Kidney (tissue), 14 donors: ENCODE results near the gene TYW1B. TPM values are rescaled to one million over a fixed set of nuclear protein-coding genes. Genes with fewer than 3 reads are reported as not detected.
"Not testable (repeated sequence)": the region's sequence is repeated elsewhere in the genome, so short reads cannot be mapped to it uniquely, and the experiment has no call there.

Experiments
- DNase-seq, 5 donors: peaks; one replicate each; pipeline ENCODE4 v3.0.0-alpha.2; 2013 to 2020
- FAIRE-seq: peaks from 2 replicates; lab custom pipeline; 2012; peaks lifted over from hg19 to GRCh38; lab: Jason Lieb, UNC
- H3K27ac ChIP-seq, 2 donors: one replicate each; pipeline ENCODE4 v1.7.0; 2013; ENCODE audit warnings: low read depth in 2 of 2, low read length in 2 of 2, inconsistent platforms in 1 of 2
- H3K27me3 ChIP-seq: one replicate; pipeline ENCODE4 v1.7.1; 2013; ENCODE audit warnings: low read length, inconsistent platforms; ENCODE audit not compliant: control insufficient read depth, insufficient read depth
- H3K36me3 ChIP-seq, 3 donors: one replicate each; pipeline versions ENCODE4 v1.7.0 to v1.7.1; 2013; ENCODE audit warnings: low read length in 3 of 3, control low read depth in 1 of 3, inconsistent platforms in 1 of 3; ENCODE audit not compliant: insufficient read depth in 3 of 3, control insufficient read depth in 2 of 3
- H3K4me1 ChIP-seq, 3 donors: one replicate each; pipeline versions ENCODE4 v1.7.0 to v1.7.1; 2013; ENCODE audit warnings: low read length in 3 of 3, inconsistent platforms in 1 of 3, low read depth in 1 of 3; ENCODE audit not compliant: control insufficient read depth in 2 of 3, insufficient read depth in 2 of 3
- H3K4me3 ChIP-seq, 3 donors: one replicate each; pipeline versions ENCODE4 v1.7.0 to v1.8.1; 2013; ENCODE audit warnings: low read length in 3 of 3, control low read depth in 1 of 3, inconsistent platforms in 1 of 3
- H3K9ac ChIP-seq, 3 donors: one replicate each; pipeline versions ENCODE4 v1.7.0 to v1.7.1; 2013; ENCODE audit warnings: low read length in 3 of 3, control low read depth in 1 of 3, inconsistent platforms in 1 of 3
- H3K9me3 ChIP-seq, 3 donors: one replicate each; pipeline versions ENCODE4 v1.7.0 to v1.7.1; 2013; ENCODE audit warnings: low read length in 3 of 3, control low read depth in 1 of 3, inconsistent platforms in 1 of 3; ENCODE audit not compliant: control insufficient read depth in 2 of 3, insufficient read depth in 1 of 3
- CTCF ChIP-seq: IDR thresholded peaks from 3 replicates; pipeline ENCODE4 v1.5.1; 2012; ENCODE audit warnings: mild to moderate bottlenecking, moderate library complexity, borderline replicate concordance; ENCODE audit not compliant: insufficient read depth; ENCODE audit errors: extremely low read depth
- intact Hi-C: fragments of 100-400 bp; cut with DNase I; formaldehyde crosslinking; loops from one replicate; pipeline ENCODE4 v1.11.1; 2022
- polyA plus RNA-seq: library from polyadenylated mRNA; stranded (reverse); fragments of 350-450 nt; fragmentation: Illumina TruSeq; extraction: RNeasy Lipid Tissue Mini Kit (QIAGEN cat#74804); gene quantifications from one replicate; pipeline ENCODE4 v1.2.3, GENCODE V29; 2014; ENCODE audit warnings: low read depth, low replicate concordance; ENCODE audit not compliant: insufficient read depth
- total RNA-seq: library from RNA; stranded (reverse); fragmentation: NEBNext Ultra II Directional; extraction: Animal tissue kit (Norgen Biotek cat#: 25700); gene quantifications from one replicate; pipeline ENCODE4 v1.2.1, GENCODE V29; 2021
- donor health status: control.
- donor health status: control.
- donor health status: control.
- donor health status: control.
- donor health status: control.
- donor health status: DM: yes; HTN: yes; CAD: no.
- donor health status: Normal renal cell carcinoma (clear cell type).

TYW1B gene
- total and polyA plus RNA-seq, 2 donors from 2014 or later = 2.9 to 3.2 TPM

GRCh38 chr7:72605863-72606431 lies 222.1 kb downstream of the TYW1B start:
- H3K27me3 ChIP-seq, intact Hi-C loops, H3K9ac ChIP-seq, FAIRE-seq, H3K4me1 ChIP-seq, DNase-seq, H3K9me3 ChIP-seq, H3K27ac ChIP-seq, H3K4me3 ChIP-seq, H3K36me3 ChIP-seq: not testable (repeated sequence)

GRCh38 chr7:72604771-72605611 lies 223.0 kb downstream of the TYW1B start:
- intact Hi-C loops, H3K27me3 ChIP-seq, H3K9ac ChIP-seq, FAIRE-seq, H3K4me1 ChIP-seq, DNase-seq, H3K9me3 ChIP-seq, H3K36me3 ChIP-seq, H3K4me3 ChIP-seq, H3K27ac ChIP-seq: not testable (repeated sequence)

- H3K4me3 ChIP-seq, FAIRE-seq, intact Hi-C loops: not testable (repeated sequence)
Observed at GRCh38 chr7:72603476-72603875, 224.5 kb downstream of the TYW1B start.

GRCh38 chr7:72603073-72603472 lies 224.9 kb downstream of the TYW1B start:
- Histone ChIP-seq H3K4me1 (no peaks in the 10 kb centered on the region), H3K9ac (no peak overlapping the region), H3K4me3 (no peak overlapping the region), H3K27ac (no peak overlapping the region), H3K9me3 (no peaks in the 10 kb centered on the region), H3K36me3 (peaks cover 0 to 6% (median 3%) of the 10 kb centered on the region in 3 donors), H3K27me3 (no peaks in the 10 kb centered on the region)
- no peak for FAIRE-seq
- no peak for DNase-seq
- no peak for TF ChIP-seq CTCF
- intact Hi-C loops = no loop called here

More at GRCh38 chr7:72603476-72603875, 224.5 kb downstream of the TYW1B start:
- not testable (repeated sequence) for DNase-seq, H3K36me3 ChIP-seq, H3K9me3 ChIP-seq, H3K4me1 ChIP-seq, H3K27ac ChIP-seq, H3K9ac ChIP-seq, H3K27me3 ChIP-seq

GRCh38 chr7:72601683-72602082 lies 226.3 kb downstream of the TYW1B start:
- H3K36me3 ChIP-seq, intact Hi-C loops, DNase-seq, H3K9me3 ChIP-seq, H3K27ac ChIP-seq, FAIRE-seq, H3K9ac ChIP-seq, H3K4me1 ChIP-seq, H3K27me3 ChIP-seq, H3K4me3 ChIP-seq: not testable (repeated sequence)

GRCh38 chr7:72590023-72590422 lies 238.0 kb downstream of the TYW1B start:
- H3K4me3 ChIP-seq, FAIRE-seq, H3K36me3 ChIP-seq, H3K9ac ChIP-seq, H3K4me1 ChIP-seq, intact Hi-C loops, H3K9me3 ChIP-seq, H3K27ac ChIP-seq, H3K27me3 ChIP-seq, DNase-seq: not testable (repeated sequence)

GRCh38 chr7:72587267-72587666 lies 240.7 kb downstream of the TYW1B start:
- H3K4me3 ChIP-seq, H3K27me3 ChIP-seq, H3K36me3 ChIP-seq, H3K4me1 ChIP-seq, H3K27ac ChIP-seq, FAIRE-seq, H3K9ac ChIP-seq, DNase-seq, H3K9me3 ChIP-seq, intact Hi-C loops: not testable (repeated sequence)
